Measurements from ENCODE around the gene ZCWPW1. TPM values are rescaled to one million over a fixed set of nuclear protein-coding genes. Genes with fewer than 3 reads are reported as not detected.

The ZCWPW1 gene
- total and polyA plus RNA-seq, 10 of the 15 experiments (the other 5 are each of a cell fraction or from before 2014, with no cell fraction given) = 1.3 to 4.4 (median 3.7) TPM

GRCh38 chr7:100429637-100430492 is 1.4 kb upstream of the ZCWPW1 start, which contains the start of gene MEPCE (continued):
- TF ChIP-seq CUX1 (IDR thresholded peaks at IDR 0.05; ENCODE audit: insufficient replicate concordance, low read depth, low read length) = no peak
- no peak for TF ChIP-seq JUNB (IDR thresholded peaks at IDR 0.05)
- no peak for TF ChIP-seq E2F8 (IDR thresholded peaks at IDR 0.05; ENCODE audit: low read depth, partially characterized antibody)
- TF ChIP-seq, protein P1, sequence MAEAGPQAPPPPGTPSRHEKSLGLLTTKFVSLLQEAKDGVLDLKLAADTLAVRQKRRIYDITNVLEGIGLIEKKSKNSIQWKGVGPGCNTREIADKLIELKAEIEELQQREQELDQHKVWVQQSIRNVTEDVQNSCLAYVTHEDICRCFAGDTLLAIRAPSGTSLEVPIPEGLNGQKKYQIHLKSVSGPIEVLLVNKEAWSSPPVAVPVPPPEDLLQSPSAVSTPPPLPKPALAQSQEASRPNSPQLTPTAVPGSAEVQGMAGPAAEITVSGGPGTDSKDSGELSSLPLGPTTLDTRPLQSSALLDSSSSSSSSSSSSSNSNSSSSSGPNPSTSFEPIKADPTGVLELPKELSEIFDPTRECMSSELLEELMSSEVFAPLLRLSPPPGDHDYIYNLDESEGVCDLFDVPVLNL (IDR thresholded peaks at IDR 0.05; ENCODE audit: low read depth, low read length) = no peak
- TF ChIP-seq BCL11A (IDR thresholded peaks at IDR 0.05; ENCODE audit: low read depth, low read length) = no peak; the same call in 1 of the 2 replicates
- no peak for TF ChIP-seq SUPT20H (IDR thresholded peaks at IDR 0.05; ENCODE audit: borderline replicate concordance, control insufficient read depth, low read depth, low read length)
- TF ChIP-seq, protein P2, sequence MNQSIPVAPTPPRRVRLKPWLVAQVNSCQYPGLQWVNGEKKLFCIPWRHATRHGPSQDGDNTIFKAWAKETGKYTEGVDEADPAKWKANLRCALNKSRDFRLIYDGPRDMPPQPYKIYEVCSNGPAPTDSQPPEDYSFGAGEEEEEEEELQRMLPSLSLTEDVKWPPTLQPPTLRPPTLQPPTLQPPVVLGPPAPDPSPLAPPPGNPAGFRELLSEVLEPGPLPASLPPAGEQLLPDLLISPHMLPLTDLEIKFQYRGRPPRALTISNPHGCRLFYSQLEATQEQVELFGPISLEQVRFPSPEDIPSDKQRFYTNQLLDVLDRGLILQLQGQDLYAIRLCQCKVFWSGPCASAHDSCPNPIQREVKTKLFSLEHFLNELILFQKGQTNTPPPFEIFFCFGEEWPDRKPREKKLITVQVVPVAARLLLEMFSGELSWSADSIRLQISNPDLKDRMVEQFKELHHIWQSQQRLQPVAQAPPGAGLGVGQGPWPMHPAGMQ (IDR thresholded peaks at IDR 0.05; ENCODE audit: borderline replicate concordance) = no peak
- no peak for TF ChIP-seq BMI1 (IDR thresholded peaks at IDR 0.05; ENCODE audit: borderline replicate concordance)
- TF ChIP-seq SIX5 (IDR thresholded peaks at IDR 0.05; ENCODE audit: low read depth, low read length, severe bottlenecking) = no peak
- peak; percentile 91 for TF ChIP-seq GATAD2B (conservative IDR thresholded peaks at IDR 0.05; ENCODE audit: low read depth)
- TF ChIP-seq ZZZ3 (IDR thresholded peaks at IDR 0.05; ENCODE audit: control insufficient read depth, insufficient read length, low read depth) = no peak
- TF ChIP-seq NFYA (IDR thresholded peaks at IDR 0.05; ENCODE audit: borderline replicate concordance, low read depth, low read length) = no peak
- peak; percentile 37 for TF ChIP-seq POLR2AphosphoS5 (IDR thresholded peaks at IDR 0.05; ENCODE audit: low read length)
- no peak for TF ChIP-seq ZNF24 (IDR thresholded peaks at IDR 0.05)
- no peak for TF ChIP-seq RCOR1 (conservative IDR thresholded peaks at IDR 0.05; ENCODE audit: low read depth, low read length)
- TF ChIP-seq, protein P3, sequence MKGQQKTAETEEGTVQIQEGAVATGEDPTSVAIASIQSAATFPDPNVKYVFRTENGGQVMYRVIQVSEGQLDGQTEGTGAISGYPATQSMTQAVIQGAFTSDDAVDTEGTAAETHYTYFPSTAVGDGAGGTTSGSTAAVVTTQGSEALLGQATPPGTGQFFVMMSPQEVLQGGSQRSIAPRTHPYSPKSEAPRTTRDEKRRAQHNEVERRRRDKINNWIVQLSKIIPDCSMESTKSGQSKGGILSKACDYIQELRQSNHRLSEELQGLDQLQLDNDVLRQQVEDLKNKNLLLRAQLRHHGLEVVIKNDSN (IDR thresholded peaks at IDR 0.05; ENCODE audit: borderline replicate concordance, extremely low read length, insufficient read depth, low read depth, low read length) = no peak
- TF ChIP-seq RB1 (IDR thresholded peaks at IDR 0.05; ENCODE audit: borderline replicate concordance) = peak; percentile 90; the same call in 1 of the 2 replicates
